H1 (cell line): Measurements from ENCODE around the gene ARNT2. TPM values are rescaled to one million over a fixed set of nuclear protein-coding genes. Genes with fewer than 3 reads are reported as not detected.

Experiments used
- CREB1 ChIP-seq: IDR thresholded peaks from 2 replicates; pipeline ENCODE4 v1.6.1; 2012; ENCODE audit warnings: inconsistent platforms
- EGR1 ChIP-seq: IDR thresholded peaks from 2 replicates; pipeline ENCODE4 v1.6.1; 2011; ENCODE audit warnings: low read depth, low read length, borderline replicate concordance
- KDM5A ChIP-seq: fragments of 200-600 bp; IDR thresholded peaks from 2 replicates; pipeline ENCODE4 v1.7.1; 2012; ENCODE audit warnings: mild to moderate bottlenecking, low read length, inconsistent platforms, mixed read lengths
- POLR2AphosphoS5 ChIP-seq: IDR thresholded peaks from 2 replicates; pipeline ENCODE4 v1.6.1; 2011; ENCODE audit warnings: low read depth, low read length
- RBBP5 ChIP-seq: IDR thresholded peaks from 2 replicates; pipeline ENCODE4 v1.7.1; 2012; ENCODE audit warnings: low read depth, mild to moderate bottlenecking, inconsistent platforms, low read length, moderate library complexity, borderline replicate concordance
- YY1 ChIP-seq: IDR thresholded peaks from 2 replicates; pipeline ENCODE4 v1.6.1; 2011; ENCODE audit warnings: low read depth, mild to moderate bottlenecking, low read length
- polyA plus RNA-seq, 7 experiments: library from polyadenylated mRNA; depleted of rRNA in 3 of 7; stranded (reverse) in 5 of 7; unstranded in 2 of 7; fragments of >200 nt in 5 of 7; fragments of 200-250 nt in 2 of 7; gene quantifications; 1 replicate in 5 of 7; 2 replicates in 1 of 7; 4 replicates in 1 of 7; pipeline versions ENCODE4 v1.2.1 to v1.2.3, GENCODE V29; 2011 to 2013; ENCODE audit warnings: missing spikeins in 2 of 7, mixed read lengths in 2 of 7
- total RNA-seq: library from RNA; stranded (reverse); fragmentation: NEBNext Ultra II Directional; extraction: Animal tissue kit (Norgen Biotek cat#: 25700); gene quantifications from 2 replicates; pipeline ENCODE4 v1.2.1, GENCODE V29; 2021

ARNT2 gene
- total and polyA plus RNA-seq, 2 of the 8 experiments (the other 6 are each of a cell fraction or from before 2014, with no cell fraction given) = 9.5 to 14.6 TPM

DNA sequence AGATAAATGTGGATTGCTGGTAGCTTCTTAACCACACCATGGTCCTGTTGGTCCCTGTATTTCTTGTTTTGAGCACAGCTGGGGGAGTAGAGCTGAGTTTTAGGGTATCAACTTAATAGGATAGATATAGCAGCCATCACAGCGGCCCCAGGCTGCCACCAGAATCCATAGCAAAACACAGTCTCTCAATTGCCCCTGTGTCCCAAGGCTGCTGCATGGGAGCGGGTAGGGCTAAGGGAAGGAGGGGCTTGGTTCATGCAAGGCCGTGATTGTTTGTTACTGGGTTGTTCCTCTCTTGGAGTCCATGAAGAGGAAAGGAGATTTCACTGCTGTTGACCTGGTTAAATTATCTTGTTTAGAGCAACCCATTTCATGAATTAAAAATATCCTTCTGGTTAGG lies 22.1 kb downstream of the ARNT2 start (continued):
- TF ChIP-seq KDM5A = no peak
- no peak for TF ChIP-seq POLR2AphosphoS5
- TF ChIP-seq RBBP5 = no peak
- no peak for TF ChIP-seq YY1
- TF ChIP-seq EGR1 = no peak
- no peak for TF ChIP-seq CREB1
